ENCODE measurements around the gene B3GAT1.

Gene B3GAT1

GRCh38 chr11:134440851-134441250 lies 28.8 kb upstream of the B3GAT1 start:
- no peak for DNase-seq

GRCh38 chr11:134438542-134439537 lies 26.8 kb upstream of the B3GAT1 start:
- DNase-seq = no peak

- no peak for DNase-seq
Observed at GRCh38 chr11:134437821-134438220, 25.8 kb upstream of the B3GAT1 start.

- DNase-seq = no peak
Observed at GRCh38 chr11:134436781-134437180, 24.7 kb upstream of the B3GAT1 start.

GRCh38 chr11:134433806-134434205 lies 21.8 kb upstream of the B3GAT1 start:
- DNase-seq = no peak

GRCh38 chr11:134433251-134433650 lies 21.2 kb upstream of the B3GAT1 start:
- DNase-seq = no peak

GRCh38 chr11:134432776-134433175 lies 20.7 kb upstream of the B3GAT1 start:
- DNase-seq = no peak

GRCh38 chr11:134429106-134429505 lies 17.1 kb upstream of the B3GAT1 start:
- DNase-seq = no peak

- no peak for DNase-seq
Observed at GRCh38 chr11:134425816-134426536, 13.9 kb upstream of the B3GAT1 start.

GRCh38 chr11:134425413-134425812 lies 13.4 kb upstream of the B3GAT1 start:
- no peak for DNase-seq

GRCh38 chr11:134423106-134423505 lies 11.1 kb upstream of the B3GAT1 start:
- no peak for DNase-seq

- DNase-seq = no peak
Observed at GRCh38 chr11:134417871-134418840, 6.1 kb upstream of the B3GAT1 start.

- DNase-seq = no peak
Observed at GRCh38 chr11:134416726-134417125, 4.7 kb upstream of the B3GAT1 start.

- DNase-seq = no peak
Observed at GRCh38 chr11:134414766-134415765, 3.0 kb upstream of the B3GAT1 start.

- DNase-seq = no peak
Observed at GRCh38 chr11:134413826-134414731, 2.0 kb upstream of the B3GAT1 start.

GRCh38 chr11:134413043-134413825 lies 1.2 kb upstream of the B3GAT1 start:
- DNase-seq = no peak

- DNase-seq = no peak
Observed at GRCh38 chr11:134410766-134411165, 1.3 kb downstream of the B3GAT1 start.

GRCh38 chr11:134409552-134410429 lies 2.3 kb downstream of the B3GAT1 start:
- no peak for DNase-seq
